ENCODE results near the gene GABBR2. TPM values are rescaled to one million over a fixed set of nuclear protein-coding genes. Genes with fewer than 3 reads are reported as not detected.

GABBR2 gene
- total and polyA plus RNA-seq, 9 of the 15 experiments (the other 6 are each of a cell fraction or from before 2014, with no cell fraction given), result 0.15 to 1.9 (median 0.32) TPM

- no peak for FAIRE-seq
- no peaks in the 10 kb centered on the region for H3K9me1 ChIP-seq (ENCODE audit: control insufficient read depth, insufficient read depth, low read length)
- H4K20me1 ChIP-seq (replicated peaks; ENCODE audit: control insufficient read depth, insufficient read depth, low read length), result no peaks in the 10 kb centered on the region
- H3K27me3 ChIP-seq (ENCODE audit: control insufficient read depth in 2 of 2, insufficient read depth in 2 of 2, low read length in 2 of 2), result no peaks in the 10 kb centered on the region
- intact Hi-C loops (cut with micrococcal nuclease) (no loop called here), in situ Hi-C loops (cut with MboI) (no loop called here)
- 20% methylated on average over 7 of the region's 7 CpGs for WGBS (ENCODE audit: insufficient coverage, low coverage, missing lambda C conversion rate)
- no peaks in the 10 kb centered on the region for H3K79me2 ChIP-seq (ENCODE audit: control insufficient read depth, insufficient read depth, low read length)
- no peak for DNase-seq (ENCODE audit: extremely low read depth in 1 of 4, low spot score in 3 of 4)
- no peak overlapping the region for H3K27ac ChIP-seq (ENCODE audit: extremely low read depth, low read depth, low read length)
- H3K9ac ChIP-seq (ENCODE audit: insufficient read depth in 1 of 2, low read depth in 2 of 2, low read length in 2 of 2), result no peak overlapping the region
- BruUV-seq (replicated peaks), result no TSS peak
- no peaks in the 10 kb centered on the region for H3K36me3 ChIP-seq (ENCODE audit: control insufficient read depth, insufficient read depth, low read length)
- H3K4me3 ChIP-seq, result no peak overlapping the region
- ChIA-PET CTCF (ENCODE audit: low intra/inter-chr PET ratio) (no interaction called here), POLR2A (interaction anchor here (1.2 kb wide), 1 partner anchor 12 kb away, joined by 3 read pairs; no protein-coding TSS in a partner anchor)
- H2AFZ ChIP-seq (ENCODE audit: low read depth, low read length), result no peak overlapping the region
- no peaks in the 10 kb centered on the region for H3K9me3 ChIP-seq (replicated peaks; ENCODE audit: control insufficient read depth, insufficient read depth, low read depth, low read length)
- H3K4me1 ChIP-seq (replicated peaks in 1 of 2; ENCODE audit: control insufficient read depth in 2 of 2, insufficient read depth in 2 of 2, low read length in 2 of 2), result no peaks in the 10 kb centered on the region
- H3K4me2 ChIP-seq (ENCODE audit: insufficient read depth, low read length), result no peak overlapping the region
- no peak for TF ChIP-seq RBFOX2 (IDR thresholded peaks at IDR 0.05; ENCODE audit: low read depth, low read length)
- TF ChIP-seq HINFP (tag; conservative IDR thresholded peaks at IDR 0.05; ENCODE audit: low read depth), result no peak
- TF ChIP-seq NR1H2 (CRISPR knock-in tag; IDR thresholded peaks at IDR 0.05), result no peak
- TF ChIP-seq POLR3G (IDR thresholded peaks at IDR 0.05; ENCODE audit: extremely low read depth, insufficient read length, insufficient replicate concordance), result no peak
- TF ChIP-seq SP1 (CRISPR knock-in tag; IDR thresholded peaks at IDR 0.05), result no peak
- no peak for TF ChIP-seq OTX1 (CRISPR knock-in tag; IDR thresholded peaks at IDR 0.05)
- no peak for TF ChIP-seq HMGN3 (IDR thresholded peaks at IDR 0.05; ENCODE audit: borderline replicate concordance, extremely low read depth, insufficient read length, low read depth, low read length)
- TF ChIP-seq ZNF23 (CRISPR knock-in tag; IDR thresholded peaks at IDR 0.05), result no peak
- TF ChIP-seq MCM2 (IDR thresholded peaks at IDR 0.05; ENCODE audit: low read depth), result no peak
- TF ChIP-seq ZNF165 (CRISPR knock-in tag; IDR thresholded peaks at IDR 0.05; ENCODE audit: borderline replicate concordance), result no peak
- no peak for TF ChIP-seq PHF8 (IDR thresholded peaks at IDR 0.05; ENCODE audit: borderline replicate concordance, low read length)
- TF ChIP-seq SNRNP70 (optimal IDR thresholded peaks at IDR 0.05; ENCODE audit: low read depth, low read length), result no peak
- no peak for TF ChIP-seq MAX (CRISPR knock-in tag; IDR thresholded peaks at IDR 0.05)
- no peak for TF ChIP-seq ELK1 (CRISPR knock-in tag; IDR thresholded peaks at IDR 0.05)
- no peak for ATAC-seq
Measured at GRCh38 chr9:98516205-98516896, 192.4 kb downstream of the GABBR2 start.

All from K562 (cell line).